Vagina (tissue), 2 donors: ENCODE data around the gene RALGDS.

Experiments used
- POLR2A ChIP-seq, 2 donors: fragments of 450-650 bp; IDR thresholded peaks; one replicate each; pipeline ENCODE4 v1.6.1; 2017; ENCODE audit warnings: antibody characterized with exemption in 2 of 2, mild to moderate bottlenecking in 2 of 2, moderate library complexity in 2 of 2
- POLR2AphosphoS5 ChIP-seq, 2 donors: sonication (generic); formaldehyde crosslinking; IDR thresholded peaks; one replicate each; pipeline ENCODE4 v1.9.0; 2017; ENCODE audit warnings: antibody characterized with exemption in 2 of 2, mild to moderate bottlenecking in 2 of 2, low read depth in 1 of 2; ENCODE audit not compliant: insufficient read depth in 1 of 2

- TF ChIP-seq POLR2A (IDR thresholded peaks at IDR 0.05), result no peak
- no peak for TF ChIP-seq POLR2AphosphoS5 (IDR thresholded peaks at IDR 0.05; ENCODE audit: insufficient read depth in 1 of 2, low read depth in 1 of 2)
Observed at GRCh38 chr9:133090187-133090586, 30.9 kb downstream of the RALGDS start.
